GM21529 (cell line): ENCODE data around the gene CA12.
"Not testable (repeated sequence)": the region's sequence is repeated elsewhere in the genome, so short reads cannot be mapped to it uniquely, and the experiment has no call there.

Experiments
- ATAC-seq: cut with Tn5 transposase; IDR thresholded peaks from one replicate; pipeline ENCODE4 v1.9.1; 2021; ENCODE audit not compliant: unreplicated experiment

Gene CA12

DNA sequence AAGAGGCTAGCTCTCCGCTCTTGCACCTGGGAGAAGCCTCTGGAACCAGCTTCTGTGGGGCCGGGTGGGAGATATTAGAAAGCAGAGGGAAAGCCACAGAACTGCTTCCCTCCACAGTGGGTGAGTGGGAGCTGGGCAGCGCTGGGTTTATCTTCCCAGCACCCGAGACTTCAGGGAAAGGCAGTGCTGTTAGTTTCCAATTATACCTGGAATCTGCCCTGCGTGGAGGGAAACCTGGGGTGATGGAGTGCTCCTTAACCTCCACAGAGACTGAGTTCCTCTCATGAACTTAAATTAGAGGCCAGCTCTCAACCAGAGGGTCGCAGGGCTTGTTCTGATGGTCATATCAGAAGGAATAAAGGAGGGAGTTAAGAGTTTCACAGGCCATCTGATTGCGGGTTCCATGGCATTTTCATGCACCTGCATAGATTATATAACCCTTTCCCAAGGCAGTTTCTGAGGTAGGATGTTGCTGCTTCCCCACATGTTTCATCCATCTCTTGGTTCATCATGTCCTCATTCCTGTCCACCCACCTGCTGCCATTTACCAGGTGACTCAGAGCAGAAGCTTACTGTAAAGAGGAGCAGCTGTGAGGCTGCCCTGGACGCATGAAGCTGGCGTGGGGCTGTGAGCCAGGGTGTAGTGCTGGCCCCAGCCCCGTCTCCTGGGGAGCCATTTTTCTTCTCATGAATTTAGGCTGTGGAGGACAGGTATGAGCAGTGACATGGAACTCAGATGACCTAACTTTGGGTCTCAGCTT, 42.5 kb downstream of the CA12 start:
- ATAC-seq, result no peak

GRCh38 chr15:63338170-63338569, 43.5 kb downstream of the CA12 start:
- no peak for ATAC-seq

DNA sequence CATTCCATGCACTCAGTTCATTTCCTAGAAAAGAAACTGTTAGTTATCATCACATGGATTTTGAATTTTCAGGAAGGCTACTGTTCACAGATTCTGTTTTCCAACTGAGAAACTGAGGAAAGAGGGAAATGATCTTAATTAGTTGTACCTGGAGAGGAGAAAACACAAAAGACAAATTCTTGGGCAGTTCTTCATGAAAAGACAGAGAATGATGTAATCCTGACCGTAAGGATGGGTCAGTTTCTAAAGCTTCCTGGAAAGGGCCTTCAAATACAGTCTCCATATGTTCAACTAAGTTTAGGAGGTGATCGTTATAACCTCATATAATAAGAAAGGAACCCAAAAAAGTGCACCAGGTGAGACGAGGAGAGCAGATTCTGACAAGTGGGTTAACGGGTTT, 44.6 kb downstream of the CA12 start:
- ATAC-seq, result no peak

GRCh38 chr15:63335543-63336240, 46.0 kb downstream of the CA12 start:
- no peak for ATAC-seq

DNA sequence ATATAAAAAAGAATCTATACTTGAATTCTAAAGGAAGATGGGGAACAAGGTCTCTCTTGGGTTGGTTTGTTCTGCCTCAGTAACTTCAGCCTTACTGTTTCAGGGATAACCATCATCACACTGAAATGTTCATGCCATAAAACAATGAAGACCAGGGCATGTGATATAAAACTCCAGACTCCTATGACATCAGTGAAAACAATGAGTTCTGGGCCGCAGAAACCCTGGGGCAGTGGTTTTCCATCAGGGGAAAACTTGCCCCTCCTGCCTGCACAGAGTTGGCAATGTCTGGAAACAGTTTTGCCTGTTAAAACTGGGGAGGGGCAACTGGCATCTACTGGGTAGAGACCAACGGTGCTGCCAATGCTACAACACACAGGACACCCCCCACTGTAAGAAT, 46.8 kb downstream of the CA12 start:
- no peak for ATAC-seq

DNA sequence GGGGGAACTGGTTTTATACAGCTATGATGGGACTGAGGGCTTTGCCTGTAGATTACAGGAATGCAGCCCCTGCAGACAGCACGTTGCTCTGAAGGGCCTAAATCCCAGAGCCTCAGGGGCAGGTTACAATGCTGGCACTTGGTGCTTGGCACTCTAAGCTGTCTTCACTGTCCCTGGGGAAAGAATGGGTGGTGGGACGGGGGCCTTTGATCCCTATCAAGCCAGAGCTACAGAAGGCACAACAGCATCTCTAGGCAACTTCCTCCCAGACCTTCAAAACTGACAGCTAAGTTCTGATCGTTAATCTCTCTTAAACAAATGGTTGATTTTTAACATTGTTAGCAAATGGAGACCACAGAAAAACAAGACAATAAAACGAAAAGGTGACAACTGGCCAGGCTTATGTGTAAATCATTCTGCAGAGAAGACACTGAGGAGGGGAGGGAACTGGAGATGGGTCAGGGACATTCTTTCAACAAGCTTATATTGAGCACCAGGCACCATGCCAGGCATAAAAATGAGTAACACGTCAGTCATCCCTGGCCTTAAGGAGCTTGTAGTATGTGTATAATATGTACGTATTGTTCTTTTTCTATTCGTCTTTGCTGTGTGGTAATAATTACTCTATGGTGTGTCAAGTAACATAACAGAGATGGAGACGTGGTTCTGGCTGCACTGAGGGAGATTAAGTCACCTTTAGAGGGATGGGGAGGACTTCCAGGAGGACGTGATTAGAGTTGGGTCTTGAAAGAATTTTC, 49.1 kb downstream of the CA12 start:
- ATAC-seq, result no peak

DNA sequence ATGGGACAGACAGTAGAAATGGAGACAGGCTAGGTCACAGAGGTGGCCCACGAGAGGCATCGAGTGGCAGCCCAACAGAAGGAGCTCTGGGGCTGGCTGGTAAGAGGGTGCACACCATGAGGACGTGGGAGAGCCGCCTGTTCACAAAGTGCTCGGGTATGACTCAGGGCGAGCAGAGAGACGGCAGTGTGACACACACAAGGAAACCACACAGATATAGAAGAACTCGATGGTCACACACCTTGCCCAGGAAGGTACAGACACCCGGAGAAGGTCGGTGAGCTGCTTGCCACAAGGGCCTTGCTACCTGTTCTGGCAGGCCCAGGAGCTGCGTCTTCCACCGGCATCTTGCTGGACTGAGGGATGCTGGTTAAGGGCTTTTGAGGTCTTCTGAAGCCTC, 50.2 kb downstream of the CA12 start:
- ATAC-seq, result no peak

DNA sequence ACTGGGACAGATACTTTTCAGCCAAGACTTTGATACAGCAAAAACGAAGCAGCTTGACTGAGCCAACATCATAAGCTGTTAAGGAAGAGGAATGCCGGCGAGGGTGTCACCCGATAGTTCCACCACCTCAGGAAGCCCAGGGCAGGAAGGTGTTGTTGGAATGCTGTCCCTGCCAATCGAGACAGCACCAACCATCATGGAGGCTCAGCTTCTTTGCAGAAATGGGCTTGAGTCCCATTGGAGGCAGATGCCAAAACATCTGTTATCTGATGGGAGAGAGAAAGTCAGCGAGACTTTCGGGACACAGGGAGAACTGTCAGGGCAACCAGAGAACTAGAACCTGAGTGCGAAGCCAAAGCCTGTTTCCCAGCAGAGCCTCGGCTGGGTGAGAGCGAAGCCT, 50.7 kb downstream of the CA12 start:
- no peak for ATAC-seq

- ATAC-seq, result no peak
Measured at GRCh38 chr15:63329567-63330350, 51.9 kb downstream of the CA12 start.

- no peak for ATAC-seq
Measured at GRCh38 chr15:63327648-63328421, 53.8 kb downstream of the CA12 start.

GRCh38 chr15:63324770-63325169, 56.9 kb downstream of the CA12 start:
- no peak for ATAC-seq

DNA sequence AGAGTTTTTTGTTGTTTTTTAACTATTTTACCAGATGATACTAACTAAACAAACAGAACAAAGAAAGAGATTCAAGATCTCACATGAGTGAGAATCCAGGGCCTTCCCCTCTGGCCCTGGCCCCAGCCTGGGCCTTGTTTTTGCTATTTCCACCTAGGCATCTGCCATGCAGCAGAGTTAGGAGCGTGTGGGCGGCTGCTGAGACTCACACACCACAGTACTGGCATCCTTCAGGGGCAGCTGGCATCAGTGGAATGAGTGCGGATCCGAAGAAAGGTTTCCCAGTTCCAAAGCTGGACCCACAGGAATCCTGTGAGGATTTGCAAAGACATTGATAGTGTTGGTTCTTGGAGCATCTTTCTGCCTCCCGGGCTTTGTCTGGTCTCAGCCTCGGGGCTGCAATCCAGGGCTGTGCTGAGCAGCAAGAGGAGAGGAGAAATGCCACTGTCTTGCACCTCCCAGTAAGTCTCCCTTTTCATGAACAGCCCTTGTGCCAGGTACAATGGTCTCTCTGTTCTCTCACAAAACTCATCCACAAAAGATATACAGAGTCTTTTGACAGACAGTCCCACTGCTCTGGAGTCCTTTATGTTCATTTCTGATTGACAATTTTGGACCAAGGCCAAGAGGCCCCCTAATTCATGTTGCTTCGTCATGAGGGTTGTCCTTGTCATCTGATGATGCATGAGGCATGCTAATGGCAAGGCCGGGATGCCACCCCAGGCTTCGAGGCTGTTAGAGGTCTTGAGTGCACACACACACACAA, 57.7 kb downstream of the CA12 start:
- ATAC-seq, result no peak

- no peak for ATAC-seq
Measured at GRCh38 chr15:63322541-63322940, 59.1 kb downstream of the CA12 start.

- ATAC-seq, result no peak
Measured at GRCh38 chr15:63321462-63321861, 60.2 kb downstream of the CA12 start.

DNA sequence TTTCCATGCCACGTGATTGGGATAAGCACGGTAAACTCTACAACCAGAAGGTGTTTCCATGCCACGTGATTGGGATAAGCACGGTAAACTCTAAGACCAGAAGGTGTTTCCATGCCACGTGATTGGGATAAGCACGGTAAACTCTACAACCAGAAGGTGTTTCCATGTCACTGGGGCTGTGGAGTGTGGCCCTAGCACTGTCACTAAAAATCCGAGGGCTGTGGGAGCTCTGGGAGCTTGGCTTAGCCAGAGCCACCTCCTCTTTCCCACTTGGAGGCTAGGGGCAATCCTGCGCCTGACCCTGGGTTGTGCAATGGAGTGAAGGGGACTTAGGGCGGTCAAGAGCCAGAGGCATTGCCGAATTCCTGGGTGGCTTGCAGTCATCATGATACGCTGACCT, 60.7 kb downstream of the CA12 start:
- not testable (repeated sequence) for ATAC-seq

GRCh38 chr15:63320446-63320845, 61.2 kb downstream of the CA12 start:
- ATAC-seq, result not testable (repeated sequence)

DNA sequence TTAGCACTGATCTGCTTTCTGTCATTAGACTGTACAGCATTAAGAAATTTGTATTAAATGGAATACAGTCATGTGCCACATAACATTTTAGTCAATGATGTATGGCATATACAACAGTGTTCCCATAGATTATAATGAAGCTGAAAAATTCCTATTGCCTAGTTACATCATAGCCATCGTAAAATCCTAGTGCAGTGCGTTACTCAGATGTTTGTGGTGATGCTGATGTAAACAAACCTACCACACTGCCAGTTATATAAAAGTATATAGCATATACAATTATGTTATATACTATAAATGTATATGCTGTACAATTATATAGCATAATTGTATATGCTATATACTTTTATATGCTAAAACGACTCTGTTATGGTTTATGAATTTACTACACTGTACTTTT, 62.6 kb downstream of the CA12 start:
- ATAC-seq, result no peak

GRCh38 chr15:63318344-63318743, 63.3 kb downstream of the CA12 start:
- ATAC-seq, result no peak

DNA sequence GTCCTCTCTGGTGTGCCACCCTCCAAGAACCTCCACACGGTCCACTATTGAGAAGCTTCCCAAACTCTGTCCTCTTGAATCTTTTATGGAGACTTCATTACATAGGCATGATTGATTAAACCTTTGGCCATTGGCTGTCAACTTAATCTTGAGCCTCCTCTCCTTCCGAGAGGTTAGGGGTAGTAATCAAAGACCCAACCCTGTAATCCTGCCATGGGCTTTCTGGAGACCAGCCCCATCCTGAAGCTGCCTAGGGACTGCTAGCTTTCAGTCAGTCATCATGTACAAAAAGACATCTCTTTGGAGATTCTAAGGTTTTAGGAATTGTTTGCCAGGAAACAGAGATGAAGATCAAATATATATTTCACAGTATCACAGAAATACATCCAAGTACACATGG, 67.2 kb downstream of the CA12 start:
- no peak for ATAC-seq

- no peak for ATAC-seq
Measured at GRCh38 chr15:63313825-63314224, 67.8 kb downstream of the CA12 start.
